Measurements from ENCODE around the gene DRAP1. TPM values are rescaled to one million over a fixed set of nuclear protein-coding genes. Genes with fewer than 3 reads are reported as not detected.
A peak's percentile ranks its signal among the peaks of the same experiment; 100 is the strongest.

DRAP1 gene
- total RNA-seq, 1 experiment from 2014 or later: 105 TPM

DNA sequence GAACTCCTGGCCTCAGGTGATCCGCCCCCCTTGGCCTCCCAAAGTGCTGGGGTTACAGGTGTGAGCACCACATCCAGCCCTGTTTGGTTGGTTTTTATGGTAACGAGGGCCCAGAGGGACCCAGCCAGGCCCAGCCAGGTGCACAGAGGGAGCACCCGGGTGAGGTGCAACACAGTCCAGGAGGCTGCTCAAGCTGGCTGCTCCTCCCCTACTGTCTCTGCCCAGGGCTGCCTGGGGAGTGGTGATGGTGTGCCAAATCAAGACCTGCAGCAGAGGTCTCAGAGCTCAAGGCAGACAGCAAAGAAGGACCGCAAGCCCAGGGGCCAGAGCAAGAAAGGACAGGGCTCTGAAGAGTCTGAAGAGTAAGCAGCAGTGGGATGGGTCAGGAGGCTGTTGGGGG is 27.4 kb downstream of the DRAP1 start:
- H2BK12ac ChIP-seq (ENCODE audit: insufficient read length, low read depth, low read length): peak overlapping the region; percentile 100
- no peak overlapping the region for H2BK120ac ChIP-seq (ENCODE audit: low read depth, low read length, poor library complexity, severe bottlenecking)
- peaks cover 23 to 37% of the 10 kb centered on the region in 2 experiments for H3K4me1 Mint-ChIP-seq
- H3K36me3 Mint-ChIP-seq (ENCODE audit: insufficient read depth in 1 of 3, low read depth in 3 of 3): peaks cover 0 to 18% (median 2%) of the 10 kb centered on the region in 3 experiments; a peak in 4 of 7 replicates
- peaks cover 8% of the 10 kb centered on the region for H3K23me2 ChIP-seq (ENCODE audit: insufficient read length, low read depth, low read length, poor library complexity, severe bottlenecking)
- H4K91ac ChIP-seq (ENCODE audit: insufficient read length, low read depth, low read length): peak overlapping the region; percentile 60
- DNase-seq: no peak
- peak overlapping the region; percentile 81 for H3K4ac ChIP-seq (ENCODE audit: low read depth, low read length)
- no peak overlapping the region for H3K9ac ChIP-seq (ENCODE audit: extremely low read depth, insufficient read length, low read length)
- H3K4me3 Mint-ChIP-seq: peak overlapping the region in 1 of 2 experiments; percentile 62; a peak in 1 of 5 replicates
- H3K79me1 ChIP-seq (ENCODE audit: insufficient read depth, low read depth, low read length, poor library complexity, severe bottlenecking): no peaks in the 10 kb centered on the region
- no peak overlapping the region for H3K56ac ChIP-seq (ENCODE audit: insufficient read length, low read depth, low read length)
- no peak overlapping the region for H3K23ac ChIP-seq (ENCODE audit: insufficient read length, low read depth, low read length)
- H3K9me3 Mint-ChIP-seq: no peaks in the 10 kb centered on the region; a peak in 1 of 5 replicates
- no peak overlapping the region for H4K8ac ChIP-seq (replicated peaks; ENCODE audit: insufficient read length, low read depth, low read length)
- peaks cover 8% of the 10 kb centered on the region for H3K27me3 Mint-ChIP-seq (ENCODE audit: low read depth)
- no peak overlapping the region for H2AFZ ChIP-seq (ENCODE audit: low read length)
- H4K20me1 ChIP-seq (ENCODE audit: control insufficient read depth, insufficient read depth, insufficient read length): no peaks in the 10 kb centered on the region
- H4K5ac ChIP-seq (ENCODE audit: insufficient read length, low read depth, low read length): peak overlapping the region; percentile 31
- no peaks in the 10 kb centered on the region for H3K27me3 ChIP-seq (ENCODE audit: insufficient read depth, low read length)
- H3K9me3 ChIP-seq (ENCODE audit: control insufficient read depth, low read depth, low read length): no peaks in the 10 kb centered on the region
- H3K27ac ChIP-seq (ENCODE audit: insufficient read length, low read depth, low read length): no peak overlapping the region
- TF ChIP-seq CTCF (conservative IDR thresholded peaks at IDR 0.05): no peak
- peak overlapping the region; percentile 40 for H3T11ph ChIP-seq (ENCODE audit: low read length)
- H2BK5ac ChIP-seq (ENCODE audit: insufficient read length, low read length): no peak overlapping the region
- no peak overlapping the region for H3K4me2 ChIP-seq (ENCODE audit: insufficient read depth, insufficient read length, low read length)
- H3K18ac ChIP-seq (ENCODE audit: insufficient read length, low read depth, low read length): peak overlapping the region; percentile 88
- no peaks in the 10 kb centered on the region for H3K79me2 ChIP-seq (ENCODE audit: insufficient read depth, low read length)
- WGBS (ENCODE audit: extremely low coverage, insufficient read length, low lambda C conversion rate): no CpG with 5 or more reads among the region's 4 CpGs
- no peak overlapping the region for H2AK5ac ChIP-seq (ENCODE audit: insufficient read length, low read length)
- H3K27ac Mint-ChIP-seq: peak overlapping the region in 2 of 3 experiments; percentile 94 to 95; a peak in 2 of 7 replicates
- H3K4me1 ChIP-seq (ENCODE audit: insufficient read depth, low read length): peaks cover 11% of the 10 kb centered on the region
- no peak overlapping the region for H2BK20ac ChIP-seq (ENCODE audit: low read depth, low read length, poor library complexity, severe bottlenecking)
- peak overlapping the region; percentile 74 for H3K14ac ChIP-seq (ENCODE audit: insufficient read depth, low read length)
- H2BK15ac ChIP-seq (ENCODE audit: low read depth, low read length): no peak overlapping the region

Data from H9 (cell line).